Loucy (cell line): ENCODE results near the gene ARHGAP10.

ENCODE experiments used
- CTCF ChIP-seq: fragments of 200-600 bp; sonication (generic); conservative IDR thresholded peaks from 2 replicates; pipeline ENCODE4 v1.5.1; 2014; ENCODE audit warnings: mild to moderate bottlenecking, antibody characterized with exemption, low read length
- EZH2phosphoT487 ChIP-seq: fragments of 200-600 bp; IDR thresholded peaks from 2 replicates; pipeline ENCODE4 v1.6.1; 2018; ENCODE audit warnings: antibody characterized with exemption, mild to moderate bottlenecking, moderate library complexity, borderline replicate concordance

- TF ChIP-seq CTCF (no peak), EZH2phosphoT487 (no peak)
Measured at GRCh38 chr4:148055844-148056243, 324.0 kb downstream of the ARHGAP10 start.
